ENCODE data around the gene LDLRAP1. TPM values are rescaled to one million over a fixed set of nuclear protein-coding genes. Genes with fewer than 3 reads are reported as not detected.
A peak's percentile ranks its signal among the peaks of the same experiment; 100 is the strongest.

The LDLRAP1 gene
- total and polyA plus RNA-seq, 3 donors from 2014 or later, result 11.7 to 19.8 (median 16.6) TPM

DNA sequence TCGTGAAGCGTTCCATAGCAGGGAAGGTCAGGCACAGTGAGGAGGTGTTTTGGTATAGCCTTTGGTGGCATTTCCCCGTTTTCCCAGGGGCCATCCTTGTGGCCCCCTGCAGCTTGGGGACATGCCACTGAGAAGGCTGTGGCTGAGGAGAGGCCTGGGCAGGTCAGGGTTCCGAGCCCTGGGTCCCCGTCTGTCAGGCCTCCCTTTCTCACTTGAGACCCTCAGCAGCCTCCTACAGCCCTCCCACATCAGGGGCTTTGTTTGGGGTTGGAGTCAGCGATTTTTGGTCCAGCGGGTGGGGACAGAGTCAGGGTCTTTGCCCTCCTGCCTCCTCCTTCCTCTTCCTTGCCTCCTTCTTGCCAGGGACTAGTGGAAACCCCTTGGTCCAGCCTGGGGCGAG is 22.2 kb downstream of the LDLRAP1 start:
- WGBS, 2 donors, result 83 to 92% methylated on average over 8 of the region's 8 CpGs
- TF ChIP-seq, protein P1, sequence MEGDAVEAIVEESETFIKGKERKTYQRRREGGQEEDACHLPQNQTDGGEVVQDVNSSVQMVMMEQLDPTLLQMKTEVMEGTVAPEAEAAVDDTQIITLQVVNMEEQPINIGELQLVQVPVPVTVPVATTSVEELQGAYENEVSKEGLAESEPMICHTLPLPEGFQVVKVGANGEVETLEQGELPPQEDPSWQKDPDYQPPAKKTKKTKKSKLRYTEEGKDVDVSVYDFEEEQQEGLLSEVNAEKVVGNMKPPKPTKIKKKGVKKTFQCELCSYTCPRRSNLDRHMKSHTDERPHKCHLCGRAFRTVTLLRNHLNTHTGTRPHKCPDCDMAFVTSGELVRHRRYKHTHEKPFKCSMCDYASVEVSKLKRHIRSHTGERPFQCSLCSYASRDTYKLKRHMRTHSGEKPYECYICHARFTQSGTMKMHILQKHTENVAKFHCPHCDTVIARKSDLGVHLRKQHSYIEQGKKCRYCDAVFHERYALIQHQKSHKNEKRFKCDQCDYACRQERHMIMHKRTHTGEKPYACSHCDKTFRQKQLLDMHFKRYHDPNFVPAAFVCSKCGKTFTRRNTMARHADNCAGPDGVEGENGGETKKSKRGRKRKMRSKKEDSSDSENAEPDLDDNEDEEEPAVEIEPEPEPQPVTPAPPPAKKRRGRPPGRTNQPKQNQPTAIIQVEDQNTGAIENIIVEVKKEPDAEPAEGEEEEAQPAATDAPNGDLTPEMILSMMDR (IDR thresholded peaks at IDR 0.05), result no peak
- no peak for TF ChIP-seq POLR2A (IDR thresholded peaks at IDR 0.05)
- peaks cover 13% of the 10 kb centered on the region for H3K4me1 ChIP-seq

DNA sequence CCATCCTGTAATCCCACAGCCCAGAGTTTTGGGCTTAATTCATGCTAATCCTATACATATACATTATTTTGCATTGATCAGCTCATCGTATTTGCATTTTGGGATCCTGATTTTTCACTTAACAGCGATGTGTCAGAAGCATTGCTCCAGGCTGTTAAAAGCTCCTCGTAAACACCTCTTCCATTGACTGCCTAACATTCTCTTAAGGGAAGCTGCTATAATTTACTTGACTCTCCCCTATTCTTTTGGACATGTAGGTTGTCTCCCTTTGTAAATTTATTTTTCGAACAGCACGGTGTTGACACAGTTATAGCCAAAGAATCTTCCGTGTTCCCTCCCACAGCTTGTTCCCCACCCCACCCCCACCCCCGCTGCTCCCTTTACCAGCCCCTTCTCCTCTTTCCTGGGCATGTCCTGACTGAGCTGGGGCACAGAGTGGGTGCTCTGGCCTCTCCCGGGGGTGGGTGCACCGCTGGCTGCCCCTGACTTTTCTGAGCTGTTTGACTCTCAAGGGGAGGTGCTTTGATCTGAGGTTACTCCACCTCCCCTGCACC is 22.8 kb downstream of the LDLRAP1 start:
- Histone ChIP-seq H3K27me3 (no peaks in the 10 kb centered on the region), H3K4me1 (peaks cover 13% of the 10 kb centered on the region), H3K27ac (no peak overlapping the region), H3K36me3 (ENCODE audit: low read depth, missing control alignments) (no peaks in the 10 kb centered on the region), H3K9me3 (no peaks in the 10 kb centered on the region), H3K4me3 (no peak overlapping the region)
- 57 to 63% methylated on average over 7 to 9 of the region's 9 CpGs for WGBS, 2 donors
- DNase-seq, result no peak
- TF ChIP-seq POLR2A (IDR thresholded peaks at IDR 0.05), result no peak
- TF ChIP-seq, protein P1 (IDR thresholded peaks at IDR 0.05), result no peak
- intact Hi-C loops (cut with DNase I; ENCODE audit: low total_unique reads), result no loop called here

More for the DNA sequence above, 22.2 kb downstream of the LDLRAP1 start:
- H3K9me3 ChIP-seq, result no peaks in the 10 kb centered on the region
- no peak overlapping the region for H3K27ac ChIP-seq
- H3K4me3 ChIP-seq, result no peak overlapping the region
- DNase-seq, result no peak
- intact Hi-C loops (cut with DNase I; ENCODE audit: low total_unique reads), result no loop called here
- H3K27me3 ChIP-seq, result no peaks in the 10 kb centered on the region
- H3K36me3 ChIP-seq (ENCODE audit: low read depth, missing control alignments), result no peaks in the 10 kb centered on the region

DNA sequence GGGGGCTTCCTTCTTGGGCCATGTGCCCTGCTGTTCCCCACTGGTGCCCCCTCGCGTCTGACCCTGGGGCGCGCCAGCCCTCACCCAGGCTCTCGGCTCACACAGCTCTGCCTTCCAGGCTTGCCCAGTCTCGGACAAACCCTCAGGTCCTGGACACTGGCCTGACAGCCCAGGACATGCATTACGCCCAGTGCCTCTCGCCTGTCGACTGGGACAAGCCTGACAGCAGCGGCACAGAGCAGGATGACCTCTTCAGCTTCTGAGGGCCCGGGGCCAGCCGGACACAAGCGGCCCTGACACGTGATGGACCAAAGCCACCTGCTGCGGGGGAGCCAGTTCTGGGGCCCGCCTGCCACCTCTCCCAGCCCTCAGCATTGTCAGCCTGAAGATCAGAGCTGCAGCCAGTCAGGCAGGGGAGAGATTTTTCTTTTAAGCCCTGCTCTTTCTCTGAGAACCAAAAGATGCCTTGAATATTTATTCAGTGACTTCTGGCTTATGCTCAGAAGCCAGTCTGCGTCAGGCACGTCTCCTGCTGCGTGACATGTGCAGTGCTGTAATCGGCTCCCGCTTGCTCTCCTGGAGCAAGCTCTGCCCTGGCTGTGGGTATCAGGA is 23.4 kb downstream of the LDLRAP1 start:
- H3K27ac ChIP-seq, result peak overlapping the region in 1 of 2 donors; percentile 41
- TF ChIP-seq, protein P1 (IDR thresholded peaks at IDR 0.05), result no peak
- no peak for TF ChIP-seq POLR2A (IDR thresholded peaks at IDR 0.05)
- no peaks in the 10 kb centered on the region for H3K36me3 ChIP-seq (ENCODE audit: low read depth, missing control alignments)
- no peaks in the 10 kb centered on the region for H3K9me3 ChIP-seq
- no peak overlapping the region for H3K4me3 ChIP-seq
- intact Hi-C loops (cut with DNase I; ENCODE audit: low total_unique reads), result no loop called here
- DNase-seq, result peak; percentile 58
- H3K4me1 ChIP-seq, result peaks cover 13% of the 10 kb centered on the region
- WGBS, 2 donors, result 37 to 73% methylated on average over 6 to 21 of the region's 21 CpGs
- H3K27me3 ChIP-seq, result no peaks in the 10 kb centered on the region

DNA sequence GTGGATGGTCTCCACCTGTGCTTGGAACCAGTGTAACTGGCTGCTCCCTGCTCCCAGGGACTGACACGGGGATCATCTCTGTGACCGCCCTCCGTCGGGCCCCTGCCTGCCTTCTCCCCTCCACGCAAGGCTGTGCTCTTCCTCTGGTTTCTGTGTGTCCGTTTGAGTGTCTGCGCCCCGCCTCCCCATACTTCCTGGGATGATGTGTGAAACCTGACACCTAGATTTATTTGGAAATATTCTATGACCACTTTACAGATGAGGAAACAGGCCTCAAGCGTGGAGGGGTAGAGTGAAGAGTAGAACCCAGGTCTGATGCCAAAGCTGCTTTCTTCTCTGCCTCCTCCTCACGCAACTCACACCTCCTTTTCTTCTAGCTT is 24.3 kb downstream of the LDLRAP1 start:
- intact Hi-C loops (cut with DNase I; ENCODE audit: low total_unique reads), result no loop called here
- peak overlapping the region in 1 of 2 donors; percentile 41 for H3K27ac ChIP-seq
- no peak for DNase-seq
- TF ChIP-seq POLR2A (IDR thresholded peaks at IDR 0.05), result no peak
- TF ChIP-seq, protein P1 (IDR thresholded peaks at IDR 0.05), result no peak
- no peaks in the 10 kb centered on the region for H3K36me3 ChIP-seq (ENCODE audit: low read depth, missing control alignments)
- no peaks in the 10 kb centered on the region for H3K27me3 ChIP-seq
- peaks cover 13% of the 10 kb centered on the region for H3K4me1 ChIP-seq
- no peak overlapping the region for H3K4me3 ChIP-seq
- WGBS, 2 donors, result 70 to 75% methylated on average over 10 of the region's 10 CpGs
- no peaks in the 10 kb centered on the region for H3K9me3 ChIP-seq
